ENCODE results near the gene PICALM. TPM values are rescaled to one million over a fixed set of nuclear protein-coding genes. Genes with fewer than 3 reads are reported as not detected.

Gene PICALM
- total RNA-seq, 4 donors from 2014 or later = 128 to 196 (median 143) TPM

GRCh38 chr11:85991508-85991907, 77.4 kb downstream of the PICALM start:
- DNase-seq = no peak
- intact Hi-C loops (cut with DNase I) = no loop called here
- 88 to 91% methylated on average over 2 of the region's 2 CpGs for WGBS, 2 donors
- Histone ChIP-seq H3K36me3 (peaks cover 0 to 95% (median 11%) of the 10 kb centered on the region in 3 donors), H3K9me3 (no peaks in the 10 kb centered on the region), H3K27ac (no peak overlapping the region), H3K4me1 (peaks cover 0 to 7% (median 0%) of the 10 kb centered on the region in 3 donors), H3K27me3 (no peaks in the 10 kb centered on the region), H3K4me3 (no peak overlapping the region)
- TF ChIP-seq CTCF (IDR thresholded peaks at IDR 0.05) = no peak
- TF ChIP-seq POLR2A (IDR thresholded peaks at IDR 0.05) = no peak

GRCh38 chr11:85989746-85990145, 79.1 kb downstream of the PICALM start:
- no peaks in the 10 kb centered on the region for H3K27me3 ChIP-seq
- no peak overlapping the region for H3K4me3 ChIP-seq
- H3K36me3 ChIP-seq = peaks cover 0 to 86% (median 11%) of the 10 kb centered on the region in 3 donors
- no peak for DNase-seq
- H3K27ac ChIP-seq = no peak overlapping the region
- no peak for TF ChIP-seq CTCF (IDR thresholded peaks at IDR 0.05)
- no peak for TF ChIP-seq POLR2A (IDR thresholded peaks at IDR 0.05)
- no peaks in the 10 kb centered on the region for H3K9me3 ChIP-seq
- WGBS, 2 donors = 56 to 59% methylated on average over 2 of the region's 2 CpGs
- H3K4me1 ChIP-seq = peaks cover 0 to 7% (median 0%) of the 10 kb centered on the region in 3 donors
- intact Hi-C loops (cut with DNase I) = no loop called here

- Histone ChIP-seq H3K9me3 (no peaks in the 10 kb centered on the region), H3K36me3 (peaks cover 0 to 81% (median 6%) of the 10 kb centered on the region in 3 donors)
- WGBS, 2 donors = 73 to 78% methylated on average over 3 of the region's 3 CpGs
Measured at GRCh38 chr11:85988780-85989179, 80.1 kb downstream of the PICALM start.

GRCh38 chr11:85977751-85978160, 91.1 kb downstream of the PICALM start:
- WGBS, 2 donors = 84 to 86% methylated on average over 4 of the region's 4 CpGs
- intact Hi-C loops (cut with DNase I) = no loop called here
- H3K27ac ChIP-seq = peak overlapping the region in 2 of 4 donors; percentile 23 to 36

More at GRCh38 chr11:85988780-85989179, 80.1 kb downstream of the PICALM start:
- intact Hi-C loops (cut with DNase I) = no loop called here
- Histone ChIP-seq H3K4me1 (peaks cover 0 to 7% (median 0%) of the 10 kb centered on the region in 3 donors), H3K27me3 (no peaks in the 10 kb centered on the region), H3K4me3 (no peak overlapping the region), H3K27ac (no peak overlapping the region)
- TF ChIP-seq CTCF (IDR thresholded peaks at IDR 0.05) (no peak), POLR2A (IDR thresholded peaks at IDR 0.05) (no peak)
- no peak for DNase-seq

GRCh38 chr11:85976525-85976924, 92.4 kb downstream of the PICALM start:
- Histone ChIP-seq H3K4me1 (peaks cover 0 to 12% (median 4%) of the 10 kb centered on the region in 3 donors), H3K36me3 (peaks cover 0 to 97% (median 9%) of the 10 kb centered on the region in 3 donors), H3K27me3 (no peaks in the 10 kb centered on the region), H3K9me3 (no peaks in the 10 kb centered on the region), H3K4me3 (no peak overlapping the region), H3K27ac (peak overlapping the region in 2 of 4 donors; percentile 2 to 13)
- no peak for TF ChIP-seq CTCF (IDR thresholded peaks at IDR 0.05)
- no peak for TF ChIP-seq POLR2A (IDR thresholded peaks at IDR 0.05)
- intact Hi-C loops (cut with DNase I) = no loop called here
- DNase-seq = no peak
- WGBS, 2 donors = 90% methylated on average over 1 of the region's 1 CpG

More at GRCh38 chr11:85977751-85978160, 91.1 kb downstream of the PICALM start:
- Histone ChIP-seq H3K4me1 (peaks cover 0 to 12% (median 4%) of the 10 kb centered on the region in 3 donors), H3K27me3 (no peaks in the 10 kb centered on the region), H3K9me3 (no peaks in the 10 kb centered on the region), H3K36me3 (peaks cover 0 to 96% (median 12%) of the 10 kb centered on the region in 3 donors), H3K4me3 (no peak overlapping the region)
- DNase-seq = no peak
- no peak for TF ChIP-seq POLR2A (IDR thresholded peaks at IDR 0.05)
- no peak for TF ChIP-seq CTCF (IDR thresholded peaks at IDR 0.05)
